Vagina (tissue), 2 donors: Measurements from ENCODE around the gene VTI1A. TPM values are rescaled to one million over a fixed set of nuclear protein-coding genes. Genes with fewer than 3 reads are reported as not detected.

Source experiments
- DNase-seq, 2 donors: peaks; one replicate each; pipeline ENCODE4 v3.0.0-alpha.2; 2017; ENCODE audit errors: extremely low spot score in 2 of 2
- H3K27ac ChIP-seq: fragments of 200-600 bp; sonication (generic); one replicate; pipeline ENCODE4 v1.5.1; 2019
- H3K27me3 ChIP-seq: fragments of 200-600 bp; sonication (generic); one replicate; pipeline ENCODE4 v1.5.1; 2019
- H3K36me3 ChIP-seq, 2 donors: fragments of 200-600 bp; sonication (generic); one replicate each; pipeline ENCODE4 v1.5.1; 2017 to 2019
- H3K4me1 ChIP-seq: fragments of 200-600 bp; sonication (generic); one replicate; pipeline ENCODE4 v1.5.1; 2019
- H3K4me3 ChIP-seq, 2 donors: fragments of 200-600 bp; sonication (generic); 1 replicate in 1 of 2; 2 replicates in 1 of 2; pipeline ENCODE4 v1.5.1; 2016 to 2019
- H3K9me3 ChIP-seq: fragments of 200-600 bp; sonication (generic); one replicate; pipeline ENCODE4 v1.5.1; 2019
- CTCF ChIP-seq, 3 experiments: fragments of 450-650 bp in 2 of 3; fragments of 200-600 bp in 1 of 3; sonication (generic) in 1 of 3; IDR thresholded peaks; one replicate each; pipeline ENCODE4 v1.5.1; 2017 to 2019; ENCODE audit warnings: antibody characterized with exemption in 3 of 3, mild to moderate bottlenecking in 2 of 3, moderate library complexity in 2 of 3
- POLR2A ChIP-seq, 2 donors: fragments of 450-650 bp; IDR thresholded peaks; one replicate each; pipeline ENCODE4 v1.6.1; 2017; ENCODE audit warnings: antibody characterized with exemption in 2 of 2, mild to moderate bottlenecking in 2 of 2, moderate library complexity in 2 of 2
- POLR2AphosphoS5 ChIP-seq, 2 donors: sonication (generic); formaldehyde crosslinking; IDR thresholded peaks; one replicate each; pipeline ENCODE4 v1.9.0; 2017; ENCODE audit warnings: antibody characterized with exemption in 2 of 2, mild to moderate bottlenecking in 2 of 2, low read depth in 1 of 2; ENCODE audit not compliant: insufficient read depth in 1 of 2
- intact Hi-C: fragments of 100-400 bp; cut with DNase I; formaldehyde crosslinking; loops from one replicate; pipeline ENCODE4 v1.15.1; 2023
- total RNA-seq: library from RNA; depleted of rRNA; stranded (reverse); fragments of >200 nt; gene quantifications from one replicate; pipeline ENCODE4 v1.2.3, GENCODE V29; 2016

The VTI1A gene
- total RNA-seq, 1 donor from 2014 or later, result 49.1 TPM

GRCh38 chr10:112823007-112823406 is 376.0 kb downstream of the VTI1A start:
- Histone ChIP-seq H3K9me3 (no peaks in the 10 kb centered on the region), H3K4me1 (no peaks in the 10 kb centered on the region), H3K27me3 (no peaks in the 10 kb centered on the region), H3K36me3 (no peaks in the 10 kb centered on the region), H3K4me3 (no peak overlapping the region), H3K27ac (no peak overlapping the region)
- TF ChIP-seq CTCF (IDR thresholded peaks at IDR 0.05) (no peak), POLR2AphosphoS5 (IDR thresholded peaks at IDR 0.05; ENCODE audit: insufficient read depth in 1 of 2, low read depth in 1 of 2) (no peak), POLR2A (IDR thresholded peaks at IDR 0.05) (no peak)
- no peak for DNase-seq
- intact Hi-C loops, result no loop called here

GRCh38 chr10:112823604-112824003 is 376.6 kb downstream of the VTI1A start:
- intact Hi-C loops, result no loop called here
- TF ChIP-seq CTCF (IDR thresholded peaks at IDR 0.05) (no peak), POLR2A (IDR thresholded peaks at IDR 0.05) (no peak), POLR2AphosphoS5 (IDR thresholded peaks at IDR 0.05; ENCODE audit: insufficient read depth in 1 of 2, low read depth in 1 of 2) (no peak)

GRCh38 chr10:112826018-112826697 is 379.1 kb downstream of the VTI1A start:
- no peak for DNase-seq
- intact Hi-C loops, result no loop called here
- no peaks in the 10 kb centered on the region for H3K36me3 ChIP-seq
- no peak for TF ChIP-seq POLR2AphosphoS5 (IDR thresholded peaks at IDR 0.05; ENCODE audit: insufficient read depth in 1 of 2, low read depth in 1 of 2)
- TF ChIP-seq CTCF (IDR thresholded peaks at IDR 0.05), result no peak
- no peak for TF ChIP-seq POLR2A (IDR thresholded peaks at IDR 0.05)
- H3K27me3 ChIP-seq, result no peaks in the 10 kb centered on the region
- H3K4me3 ChIP-seq, result no peak overlapping the region
- no peaks in the 10 kb centered on the region for H3K9me3 ChIP-seq
- H3K27ac ChIP-seq, result no peak overlapping the region
- no peaks in the 10 kb centered on the region for H3K4me1 ChIP-seq

More at GRCh38 chr10:112823604-112824003, 376.6 kb downstream of the VTI1A start:
- no peak for DNase-seq
- no peaks in the 10 kb centered on the region for H3K27me3 ChIP-seq
- H3K27ac ChIP-seq, result no peak overlapping the region
- no peak overlapping the region for H3K4me3 ChIP-seq
- no peaks in the 10 kb centered on the region for H3K9me3 ChIP-seq
- H3K4me1 ChIP-seq, result no peaks in the 10 kb centered on the region
- H3K36me3 ChIP-seq, result no peaks in the 10 kb centered on the region

- Histone ChIP-seq H3K36me3 (no peaks in the 10 kb centered on the region), H3K27me3 (no peaks in the 10 kb centered on the region), H3K4me1 (no peaks in the 10 kb centered on the region), H3K27ac (no peak overlapping the region), H3K9me3 (no peaks in the 10 kb centered on the region), H3K4me3 (no peak overlapping the region)
- intact Hi-C loops, result no loop called here
- TF ChIP-seq POLR2AphosphoS5 (IDR thresholded peaks at IDR 0.05; ENCODE audit: insufficient read depth in 1 of 2, low read depth in 1 of 2), result no peak
- DNase-seq, result no peak
These were observed 380.1 kb downstream of the VTI1A start for GRCh38 chr10:112827086-112827485.

GRCh38 chr10:112827951-112828350 is 380.9 kb downstream of the VTI1A start:
- TF ChIP-seq CTCF (IDR thresholded peaks at IDR 0.05) (no peak), POLR2A (IDR thresholded peaks at IDR 0.05) (no peak), POLR2AphosphoS5 (IDR thresholded peaks at IDR 0.05; ENCODE audit: insufficient read depth in 1 of 2, low read depth in 1 of 2) (no peak)
- H3K27me3 ChIP-seq, result no peaks in the 10 kb centered on the region

More at GRCh38 chr10:112827951-112828350, 380.9 kb downstream of the VTI1A start:
- intact Hi-C loops, result no loop called here
- Histone ChIP-seq H3K9me3 (no peaks in the 10 kb centered on the region), H3K4me1 (no peaks in the 10 kb centered on the region), H3K36me3 (no peaks in the 10 kb centered on the region), H3K27ac (no peak overlapping the region), H3K4me3 (no peak overlapping the region)
- DNase-seq, result no peak
